ENCODE measurements around the gene SETD2.

- TF ChIP-seq CTCF (IDR thresholded peaks at IDR 0.05) (no peak), EP300 (IDR thresholded peaks at IDR 0.05) (no peak)
Measured at GRCh38 chr3:46974421-46975171, 189.3 kb downstream of the SETD2 start.
